BE2C (cell line): ENCODE results near the gene MUC5AC. TPM values are rescaled to one million over a fixed set of nuclear protein-coding genes. Genes with fewer than 3 reads are reported as not detected.

Experiments
- DNase-seq: peaks from one replicate; pipeline ENCODE4 v3.0.0-alpha.2; 2020
- H3K27me3 ChIP-seq: fragments of 250-450 bp; sonication (Bioruptor Pico); 2 replicates; pipeline ENCODE4 v1.5.1; 2020; ENCODE audit warnings: mild to moderate bottlenecking
- H3K36me3 ChIP-seq: fragments of 250-450 bp; sonication (Bioruptor Pico); 2 replicates; pipeline ENCODE4 v1.5.1; 2020; ENCODE audit warnings: mild to moderate bottlenecking
- H3K4me1 ChIP-seq: fragments of 250-450 bp; sonication (Bioruptor Pico); 2 replicates; pipeline ENCODE4 v1.5.1; 2020
- H3K4me3 ChIP-seq: 2 replicates; pipeline ENCODE4 v1.5.1; 2011; ENCODE audit warnings: low read depth, low read length
- H3K9me3 ChIP-seq: fragments of 250-450 bp; sonication (Bioruptor Pico); 2 replicates; pipeline ENCODE4 v1.5.1; 2020
- CTCF ChIP-seq: IDR thresholded peaks from 2 replicates; pipeline ENCODE4 v1.5.1; 2012; ENCODE audit warnings: mild to moderate bottlenecking, low read depth, low read length
- polyA plus RNA-seq: library from polyadenylated mRNA; unstranded; fragments of >200 nt; gene quantifications from one replicate; pipeline ENCODE4 v1.2.1, GENCODE V29; 2012; ENCODE audit warnings: low read depth, missing spikeins; ENCODE audit not compliant: insufficient read length, insufficient read depth

MUC5AC gene
- polyA plus RNA-seq = not detected

- no peaks in the 10 kb centered on the region for H3K36me3 ChIP-seq
- TF ChIP-seq CTCF = no peak
These were observed at the start of gene MUC5AC for GRCh38 chr11:1157645-1158591. Gene MUC5AC, plus strand, starts transcription at chr11:1157953. Its CDS starts 47 bp downstream, at chr11:1158000.

GRCh38 chr11:1108246-1108900, 49.4 kb upstream of the MUC5AC start:
- H3K4me1 ChIP-seq = no peaks in the 10 kb centered on the region
- no peak for DNase-seq
- no peak for TF ChIP-seq CTCF
- no peaks in the 10 kb centered on the region for H3K27me3 ChIP-seq
- H3K9me3 ChIP-seq = no peaks in the 10 kb centered on the region
- no peaks in the 10 kb centered on the region for H3K36me3 ChIP-seq
- no peak overlapping the region for H3K4me3 ChIP-seq

More at GRCh38 chr11:1157645-1158591, at the start of gene MUC5AC:
- DNase-seq = no peak
- H3K27me3 ChIP-seq = no peaks in the 10 kb centered on the region
- H3K4me1 ChIP-seq = no peaks in the 10 kb centered on the region
- H3K9me3 ChIP-seq = no peaks in the 10 kb centered on the region
- no peak within 1 kb of the TSS for H3K4me3 ChIP-seq

- no peak for TF ChIP-seq CTCF
- Histone ChIP-seq H3K4me1 (no peaks in the 10 kb centered on the region), H3K36me3 (no peaks in the 10 kb centered on the region), H3K27me3 (no peaks in the 10 kb centered on the region), H3K4me3 (no peak overlapping the region), H3K9me3 (no peaks in the 10 kb centered on the region)
- DNase-seq = no peak
These were observed 48.4 kb upstream of the MUC5AC start for GRCh38 chr11:1109101-1109917.

- no peaks in the 10 kb centered on the region for H3K4me1 ChIP-seq
- H3K27me3 ChIP-seq = no peaks in the 10 kb centered on the region
- peak; percentile 3 for DNase-seq
- H3K4me3 ChIP-seq = no peak overlapping the region
- no peaks in the 10 kb centered on the region for H3K9me3 ChIP-seq
- TF ChIP-seq CTCF = no peak
- H3K36me3 ChIP-seq = no peaks in the 10 kb centered on the region
These were observed 47.6 kb upstream of the MUC5AC start for GRCh38 chr11:1109918-1110705.

- Histone ChIP-seq H3K4me1 (no peaks in the 10 kb centered on the region), H3K36me3 (no peaks in the 10 kb centered on the region), H3K27me3 (no peaks in the 10 kb centered on the region), H3K4me3 (no peak overlapping the region), H3K9me3 (no peaks in the 10 kb centered on the region)
- peak; percentile 1 for DNase-seq
- TF ChIP-seq CTCF = no peak
These were observed 46.1 kb upstream of the MUC5AC start for GRCh38 chr11:1111545-1112212.
